T1000 (cell line): ENCODE data around the gene HOXA4.

Source experiments
- DNase-seq: peaks from one replicate; lab custom pipeline; 2025; ENCODE audit warnings: mixed read lengths; lab: John Stamatoyannopoulos, UW

The HOXA4 gene

GRCh38 chr7:27105301-27106031 is 25.1 kb downstream of the HOXA4 start:
- DNase-seq: no peak

GRCh38 chr7:27104341-27105058 is 26.1 kb downstream of the HOXA4 start:
- no peak for DNase-seq

DNA sequence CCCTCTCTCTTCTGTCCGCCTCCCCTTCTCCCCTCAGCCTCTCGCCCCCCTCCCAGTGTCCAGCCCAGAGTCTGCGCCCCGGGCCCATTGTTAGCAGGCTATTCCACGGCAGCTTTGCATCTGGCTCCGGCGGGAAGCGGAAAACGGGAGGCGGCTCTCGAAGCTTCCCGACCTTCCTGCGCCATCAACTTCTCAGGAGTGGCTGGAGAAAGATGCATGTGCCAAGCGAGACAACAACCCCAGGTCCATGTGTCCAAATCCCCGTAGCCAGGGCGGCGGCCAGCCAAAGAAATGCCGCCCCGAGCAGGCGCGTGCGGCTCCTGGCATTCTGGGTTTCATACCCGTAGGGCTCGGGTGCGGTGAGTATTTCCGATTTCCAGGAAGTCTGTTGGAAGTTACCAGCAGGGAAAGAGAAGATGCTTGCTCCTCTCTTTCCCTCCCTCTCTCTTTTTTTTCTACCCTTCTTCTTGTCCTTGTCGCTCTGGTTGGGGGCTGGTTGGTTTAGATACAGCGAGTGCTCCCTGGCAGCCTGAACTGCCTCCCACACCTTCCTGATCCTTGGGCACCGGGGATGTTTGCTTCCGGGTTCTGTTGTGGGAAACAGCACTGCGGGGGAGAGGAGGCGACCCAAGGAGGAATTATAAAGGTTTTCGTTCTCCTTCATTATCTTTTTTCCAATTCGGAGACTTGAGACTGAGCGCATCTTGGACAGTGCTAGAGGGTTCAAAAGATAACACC is 26.9 kb downstream of the HOXA4 start:
- DNase-seq: no peak

- no peak for DNase-seq
Observed at GRCh38 chr7:27102581-27103442, 27.7 kb downstream of the HOXA4 start, which contains the start of gene HOXA2. TSS of gene HOXA2 (minus strand) at chr7:27102683. CDS start at chr7:27102500, 183 bp downstream.

DNA sequence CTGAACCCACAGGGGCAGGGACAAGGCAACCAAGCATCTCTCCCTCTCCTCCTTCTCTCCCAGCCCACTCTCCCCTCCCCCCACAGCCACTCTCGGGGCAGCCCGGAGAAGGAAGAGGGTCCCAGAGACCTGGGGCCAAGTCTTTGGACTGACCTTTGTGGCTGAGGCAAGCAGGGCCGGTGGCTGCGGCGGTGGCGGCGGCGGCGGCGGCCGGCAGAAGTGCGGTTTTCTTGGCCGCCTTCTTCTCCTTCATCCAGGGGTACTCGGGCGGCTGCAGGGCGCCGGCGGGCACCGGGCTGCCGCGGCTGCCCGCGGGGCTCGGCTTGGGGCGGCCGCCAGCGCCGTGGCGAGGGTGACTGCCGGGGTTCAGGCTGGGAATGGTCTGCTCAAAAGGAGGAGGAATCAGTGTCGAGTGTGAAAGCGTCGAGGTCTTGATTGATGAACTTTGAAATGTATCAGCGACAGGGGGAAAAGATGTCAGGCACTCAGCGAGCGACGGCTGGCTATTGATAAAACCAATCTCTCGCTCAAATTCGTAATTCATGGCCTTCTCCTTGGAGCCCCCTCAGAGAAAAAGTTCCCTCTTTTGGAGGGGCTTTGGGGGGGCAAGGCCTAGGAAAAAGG is 28.5 kb downstream of the HOXA4 start:
- no peak for DNase-seq

DNA sequence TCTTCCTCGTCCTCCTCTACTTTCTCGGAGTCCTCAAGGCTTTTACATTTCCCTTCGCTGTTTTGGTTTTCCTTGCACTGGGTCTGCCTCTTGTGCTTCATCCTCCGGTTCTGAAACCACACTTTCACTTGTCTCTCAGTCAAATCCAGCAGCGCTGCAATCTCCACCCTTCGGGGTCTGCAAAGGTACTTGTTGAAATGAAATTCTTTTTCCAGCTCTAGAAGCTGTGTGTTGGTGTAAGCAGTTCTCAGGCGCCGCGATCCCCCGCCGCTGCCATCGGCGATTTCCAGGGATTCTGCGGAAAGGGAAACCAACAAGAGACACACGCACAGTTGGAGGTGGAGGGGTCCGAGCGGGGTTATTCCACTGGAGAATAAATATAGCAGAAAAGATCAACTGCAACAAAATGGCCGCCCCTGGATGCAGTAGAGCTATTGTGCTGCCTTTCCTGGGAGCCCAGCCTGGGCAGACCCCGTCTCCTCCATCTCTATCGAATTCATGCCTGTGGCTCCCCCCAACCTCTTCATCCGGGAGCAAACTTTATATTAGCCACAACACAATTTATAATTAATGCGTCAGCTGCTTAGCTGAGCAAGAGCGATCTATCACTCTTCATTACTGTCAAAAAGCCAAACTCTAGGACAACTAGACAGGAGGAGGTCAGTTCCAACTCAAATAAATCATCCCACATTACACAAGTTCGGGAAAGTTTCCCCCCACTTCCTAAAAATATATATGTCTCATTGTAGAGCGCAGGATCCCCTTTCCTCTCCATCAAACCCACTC is 29.2 kb downstream of the HOXA4 start:
- DNase-seq: no peak

GRCh38 chr7:27100694-27101170 is 29.8 kb downstream of the HOXA4 start:
- no peak for DNase-seq

GRCh38 chr7:27099453-27100370 is 30.8 kb downstream of the HOXA4 start:
- no peak for DNase-seq

DNA sequence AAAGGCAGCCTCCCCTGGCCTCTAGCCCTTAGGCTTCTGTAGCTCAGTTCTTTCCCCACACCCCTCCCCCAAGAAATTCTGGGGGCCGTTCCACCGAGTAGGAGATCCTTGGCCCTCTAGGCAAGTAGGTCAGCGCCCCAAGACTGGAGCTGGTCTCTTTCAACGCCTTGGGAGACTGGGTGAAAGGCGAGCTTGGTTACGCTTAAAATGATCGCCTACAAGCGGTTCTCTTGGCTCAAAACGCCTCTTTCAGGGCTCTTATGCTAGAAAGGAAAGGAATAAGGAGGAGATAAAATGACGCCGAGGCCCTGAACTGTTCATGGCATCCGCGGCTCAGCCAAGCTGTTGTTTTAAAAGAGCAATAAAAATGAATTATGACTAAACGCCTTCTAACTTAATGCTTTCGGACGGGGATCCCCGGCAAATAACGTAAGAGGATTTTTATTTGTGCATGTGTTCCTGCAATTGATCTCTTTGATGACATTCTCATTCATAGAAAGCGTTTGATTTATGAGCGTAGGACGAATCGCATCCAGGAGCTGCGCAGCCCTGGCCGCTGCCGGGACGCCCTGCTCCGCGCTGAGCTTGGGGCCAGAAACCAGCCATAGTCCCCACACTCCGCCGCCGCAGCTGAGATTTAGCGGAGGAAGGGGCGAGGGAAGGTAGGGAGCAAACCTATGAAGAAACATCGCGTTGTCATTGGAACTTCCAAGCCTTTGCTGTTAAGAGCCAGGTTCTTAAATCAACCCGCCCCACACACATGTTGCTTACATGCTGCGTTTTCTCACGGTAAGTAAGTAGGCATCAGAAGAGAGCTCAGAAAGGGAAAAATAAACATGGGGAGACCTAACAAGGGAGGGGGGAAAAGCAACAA is 31.7 kb downstream of the HOXA4 start:
- DNase-seq: no peak

GRCh38 chr7:27097686-27098577 is 32.6 kb downstream of the HOXA4 start:
- DNase-seq: no peak

DNA sequence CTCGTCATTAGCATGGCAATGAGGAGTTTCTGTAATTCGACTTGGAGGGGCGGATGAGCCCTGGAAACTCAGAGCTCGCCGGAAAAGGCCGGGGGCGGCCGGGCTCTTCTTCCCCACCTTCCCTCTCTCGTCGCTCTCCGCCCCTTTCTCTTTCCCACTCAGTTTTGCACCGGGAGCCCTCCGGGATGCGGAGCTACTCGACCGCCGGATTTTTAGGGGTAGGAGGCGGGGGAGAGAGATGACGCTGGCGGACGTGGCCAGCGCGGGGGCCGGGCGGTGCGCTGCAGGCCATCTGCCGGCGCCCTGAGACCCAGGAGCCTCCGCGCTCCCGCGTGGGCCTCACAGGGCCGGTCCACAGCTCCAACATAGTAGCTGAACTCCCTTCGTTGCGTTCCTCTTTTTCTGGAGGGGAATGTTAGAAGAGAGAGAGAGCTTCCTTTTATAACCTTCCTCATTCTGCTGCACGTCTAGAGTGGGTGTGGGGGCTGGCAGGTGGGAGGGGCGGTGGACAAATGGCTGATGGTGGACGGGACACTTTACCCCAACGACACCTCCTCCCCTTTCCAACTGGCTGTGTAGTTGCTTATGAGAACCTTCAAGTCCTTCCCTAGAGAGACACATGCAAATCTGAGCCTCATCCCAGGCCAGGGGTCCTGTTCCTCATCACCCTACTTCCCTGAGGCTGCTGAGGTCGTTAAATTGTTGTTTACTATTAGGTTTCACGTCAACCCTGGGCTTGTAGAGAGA is 33.6 kb downstream of the HOXA4 start:
- DNase-seq: no peak

DNA sequence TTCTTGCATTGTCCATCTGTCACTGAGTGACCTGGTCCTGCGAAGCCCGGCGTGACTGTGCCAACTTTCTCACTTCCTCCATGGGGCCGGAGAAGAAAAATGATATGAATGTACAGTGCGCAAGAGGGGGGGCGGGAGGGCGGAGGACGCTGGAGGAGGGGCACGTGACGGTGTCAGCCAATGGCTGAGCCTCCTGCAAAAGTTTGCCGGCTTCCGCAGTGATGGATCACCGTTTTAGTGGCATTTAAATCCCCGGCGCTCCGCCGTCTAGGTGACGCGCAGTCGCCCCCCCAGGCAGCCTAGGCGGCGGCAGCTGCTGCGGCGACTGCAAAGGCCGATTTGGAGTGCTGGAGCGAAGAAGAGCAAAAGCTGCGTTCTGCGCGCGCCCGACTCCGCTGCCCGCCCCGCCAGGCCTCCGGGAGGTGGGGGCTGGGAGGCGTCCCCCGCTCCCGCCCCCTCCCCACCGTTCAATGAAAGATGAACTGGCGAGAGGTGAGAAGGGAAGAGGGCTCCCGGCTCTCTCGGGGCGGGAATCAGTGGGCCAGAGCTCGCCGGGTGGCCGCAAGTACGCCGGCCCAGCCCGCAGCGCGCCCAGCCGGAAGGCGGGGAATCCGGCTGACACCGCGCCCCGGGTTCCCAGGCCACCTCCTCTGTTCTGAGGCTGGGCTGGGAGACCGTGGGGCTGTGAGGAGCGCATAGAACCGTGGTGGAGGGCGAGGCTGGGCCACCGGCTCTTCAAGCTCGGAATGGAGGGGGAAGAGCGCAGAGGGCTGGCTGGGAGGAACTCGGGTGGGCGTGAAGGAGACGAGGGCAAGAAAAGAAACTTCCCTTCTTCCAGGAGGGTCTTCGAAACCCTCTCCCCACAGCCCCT is 34.4 kb downstream of the HOXA4 start, which contains the start of gene HOXA1:
HOXA1 (minus strand) TSS at position 104 of the 871 bp plus-strand sequence; CDS start at position 16, 88 bp downstream.
- peak; percentile 81 for DNase-seq

DNA sequence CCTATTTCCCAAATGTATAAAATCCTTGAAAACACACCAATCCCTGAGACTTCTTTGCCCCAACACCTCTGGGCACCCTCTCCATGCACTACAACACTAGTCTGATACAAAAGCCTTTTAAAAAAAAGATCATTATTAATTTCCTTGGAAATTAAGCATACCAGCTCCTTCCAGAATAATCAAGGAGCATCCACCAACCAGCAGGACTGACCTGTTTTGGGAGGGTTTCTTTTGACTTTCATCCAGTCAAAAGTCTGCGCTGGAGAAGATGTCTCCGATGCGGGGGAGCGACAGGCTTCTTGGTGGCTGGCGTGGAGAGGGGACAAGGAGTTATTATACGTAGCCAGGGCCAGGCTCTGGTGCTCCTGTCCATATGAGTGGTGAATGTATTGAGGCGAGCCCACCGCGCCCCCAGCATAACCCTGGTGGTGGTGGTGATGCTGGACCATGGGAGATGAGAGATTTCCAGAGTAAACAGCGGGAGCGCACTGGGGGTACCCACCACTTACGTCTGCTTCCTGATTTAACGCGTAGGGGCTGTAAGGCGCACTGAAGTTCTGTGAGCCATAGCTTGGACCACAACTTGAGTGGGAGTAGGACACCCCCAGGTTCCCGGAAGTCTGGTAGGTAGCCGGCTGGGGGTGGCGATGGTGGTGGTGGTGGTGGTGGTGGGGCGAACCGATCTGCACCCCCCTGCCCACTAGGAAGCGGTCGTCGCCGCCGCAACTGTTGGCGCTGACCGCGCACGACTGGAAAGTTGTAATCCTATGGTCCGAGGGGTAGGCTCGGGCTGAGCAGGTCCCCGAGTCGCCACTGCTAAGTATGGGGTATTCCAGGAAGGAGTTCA is 35.3 kb downstream of the HOXA4 start:
- no peak for DNase-seq

DNA sequence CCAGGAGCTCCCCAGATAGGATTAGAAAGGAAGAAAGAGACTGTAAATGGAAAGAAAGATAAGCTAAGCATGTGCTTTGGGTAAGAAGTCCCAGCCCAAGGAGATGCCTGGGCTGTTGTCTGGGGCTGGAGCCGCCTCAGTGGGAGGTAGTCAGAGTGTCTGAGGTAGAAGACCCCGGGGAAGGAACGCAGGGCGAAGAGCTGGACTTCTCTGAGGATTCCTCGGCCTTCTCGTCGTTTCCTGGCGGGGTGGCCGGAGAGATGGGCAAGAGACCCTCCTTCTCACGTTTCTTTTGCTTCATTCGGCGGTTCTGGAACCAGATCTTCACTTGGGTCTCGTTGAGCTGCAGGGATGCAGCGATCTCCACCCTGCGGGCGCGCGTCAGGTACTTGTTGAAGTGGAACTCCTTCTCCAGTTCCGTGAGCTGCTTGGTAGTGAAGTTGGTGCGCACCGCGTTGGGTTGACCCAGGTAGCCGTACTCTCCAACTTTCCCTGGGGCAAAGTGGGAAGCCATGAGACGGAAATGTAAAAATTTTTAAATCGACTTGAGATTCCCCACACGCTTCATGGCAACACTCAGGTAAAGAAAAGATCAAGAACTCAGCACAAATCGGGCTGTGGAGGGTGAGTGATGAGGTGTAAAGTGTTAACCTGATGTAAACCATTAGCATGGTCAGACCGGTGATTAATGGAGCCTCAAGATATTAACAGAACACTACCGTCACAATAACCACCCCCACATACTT is 36.1 kb downstream of the HOXA4 start:
- no peak for DNase-seq
